ENCODE data around the gene SGTA. TPM values are rescaled to one million over a fixed set of nuclear protein-coding genes. Genes with fewer than 3 reads are reported as not detected.

The SGTA gene
- total and polyA plus RNA-seq, 2 of the 4 experiments (the other 2 are of a cell fraction) = 17.4 to 72.9 TPM

- TF ChIP-seq CHD1 (IDR thresholded peaks at IDR 0.05; ENCODE audit: low read depth, low read length) = no peak
Measured at GRCh38 chr19:2729943-2730818, 52.9 kb downstream of the SGTA start (continued).

GRCh38 chr19:2728783-2729387 is 54.2 kb downstream of the SGTA start:
- Histone ChIP-seq H3K36me3 (ENCODE audit: control insufficient read depth, insufficient read depth, low read length) (no peaks in the 10 kb centered on the region; the same call in 1 of the 2 replicates), H3K23ac (ENCODE audit: low read depth, low read length) (no peak overlapping the region), H3K56ac (ENCODE audit: extremely low read depth, insufficient read depth, low read length) (no peak overlapping the region), H2AK9ac (replicated peaks; ENCODE audit: low read depth, low read length, poor library complexity) (no peak overlapping the region), H4K20me1 (ENCODE audit: insufficient read depth, low read length) (no peaks in the 10 kb centered on the region; the same call in 1 of the 2 replicates), H3K14ac (replicated peaks; ENCODE audit: low read depth, low read length) (no peak overlapping the region), H3K9ac (ENCODE audit: low read depth, low read length) (no peak overlapping the region), H3K18ac (ENCODE audit: low read depth, low read length) (no peak overlapping the region), H3K9me1 (ENCODE audit: insufficient read depth, low read length) (no peaks in the 10 kb centered on the region), H3K27me3 (ENCODE audit: control insufficient read depth, insufficient read depth, low read length) (peaks cover 14% of the 10 kb centered on the region), H2BK120ac (ENCODE audit: low read depth, low read length) (no peak overlapping the region), H3K9me3 (ENCODE audit: control insufficient read depth, insufficient read depth, low read length) (no peaks in the 10 kb centered on the region), H2AK5ac (ENCODE audit: low read depth, low read length) (no peak overlapping the region), H3K27ac (ENCODE audit: insufficient read depth, low read length) (no peak overlapping the region), H3K4me2 (ENCODE audit: low read depth, low read length) (no peak overlapping the region), H2BK20ac (ENCODE audit: low read depth, low read length) (no peak overlapping the region), H2AFZ (replicated peaks; ENCODE audit: low read length, poor library complexity) (no peak overlapping the region), H3K79me1 (ENCODE audit: low read depth in 1 of 2, low read length in 2 of 2) (no peaks in the 10 kb centered on the region), H2BK15ac (ENCODE audit: low read depth, low read length) (no peak overlapping the region), H2BK5ac (ENCODE audit: low read depth, low read length, poor library complexity, severe bottlenecking) (no peak overlapping the region), H3K4me1 (ENCODE audit: control insufficient read depth, insufficient read depth, low read length) (0 out of 2 replicates have a peak, but pooled peaks cover 2% of the 10 kb centered on the region), H4K8ac (ENCODE audit: low read depth in 2 of 2, low read length in 2 of 2) (no peak overlapping the region), H4K91ac (ENCODE audit: insufficient read depth, low read depth, low read length) (no peak overlapping the region), H3K4ac (ENCODE audit: low read depth, low read length) (no peak overlapping the region), H4K5ac (ENCODE audit: low read depth, low read length) (no peak overlapping the region), H3K4me3 (ENCODE audit: insufficient read depth, low read depth, low read length) (no peak overlapping the region)
- intact Hi-C loops (cut with micrococcal nuclease) (no loop called here), in situ Hi-C loops (cut with MboI; ENCODE audit: low sequenced_read_pairs) (no loop called here), dilution Hi-C loops (cut with HindIII; ENCODE audit: low sequenced_read_pairs, unreplicated experiment) (no loop called here)
- no peak for TF ChIP-seq FOS (IDR thresholded peaks at IDR 0.05; ENCODE audit: low read depth, low read length)
- TF ChIP-seq NFE2L2 (IDR thresholded peaks at IDR 0.05; ENCODE audit: low read depth, low read length) = no peak
- TF ChIP-seq RFX5 (IDR thresholded peaks at IDR 0.05; ENCODE audit: low read depth, low read length) = no peak
- no TSS peak for BruUV-seq (replicated peaks)
- ATAC-seq (ENCODE audit: low read depth) (no peak), DNase-seq (no peak)
- 88% methylated on average over 3 of the region's 23 CpGs; no CpG with 5 or more reads in 1 of the 2 experiments for WGBS, 2 experiments (ENCODE audit: extremely low coverage in 2 of 2, insufficient read length in 1 of 2)
- CTCF ChIA-PET = no interaction called here
- POLR2A ChIA-PET (ENCODE audit: unreplicated experiment) = no interaction called here

Measured in IMR-90 (cell line).